K562 (cell line): ENCODE data around the gene RBMS1.

Experiments used
- CBFB ChIP-seq: sonication (generic); formaldehyde crosslinking; IDR thresholded peaks from 2 replicates; pipeline ENCODE4 v1.4.0; 2020; ENCODE audit warnings: mild to moderate bottlenecking, missing genetic modification reagents
- CTCFL ChIP-seq: IDR thresholded peaks from 2 replicates; pipeline ENCODE4 v1.6.1; 2011; ENCODE audit warnings: borderline replicate concordance, low read depth, mild to moderate bottlenecking, moderate library complexity, low read length; ENCODE audit not compliant: insufficient read depth, poor library complexity, severe bottlenecking
- ELF1 ChIP-seq: fragments of 200-800 bp; sonication (Bioruptor generic); IDR thresholded peaks from 2 replicates; pipeline ENCODE4 v1.6.1; 2016; ENCODE audit warnings: missing genetic modification characterization, missing compliant biosample characterization
- JUN ChIP-seq, 2 experiments: sonication (generic) in 1 of 2; formaldehyde crosslinking in 1 of 2; IDR thresholded peaks; 2 replicates each; pipeline versions ENCODE4 v1.6.1 to v1.8.0; 2012 to 2022; ENCODE audit warnings: borderline replicate concordance in 2 of 2, mild to moderate bottlenecking in 2 of 2, improper control_type of control experiment in 1 of 2, low read depth in 1 of 2, low read length in 1 of 2, missing genetic modification reagents in 1 of 2
- RFX5 ChIP-seq: IDR thresholded peaks from 2 replicates; pipeline ENCODE4 v1.6.1; 2011; ENCODE audit warnings: low read depth, mild to moderate bottlenecking, improper control_type of control experiment, low read length
- TOE1 ChIP-seq, 2 experiments: fragments of 450-650 bp in 1 of 2; sonication (generic) in 1 of 2; formaldehyde crosslinking in 1 of 2; IDR thresholded peaks; 2 replicates each; pipeline versions ENCODE4 v1.7.1 to v1.8.0; 2016 to 2022; ENCODE audit warnings: borderline replicate concordance in 2 of 2, mild to moderate bottlenecking in 2 of 2, antibody characterized with exemption in 1 of 2, inconsistent platforms in 1 of 2, low read depth in 1 of 2, missing genetic modification reagents in 1 of 2, moderate library complexity in 1 of 2
- WHSC1 ChIP-seq: IDR thresholded peaks from one replicate; pipeline ENCODE4 v1.6.1; 2012; ENCODE audit warnings: low read length, control low read depth, inconsistent platforms
- YY1 ChIP-seq, 3 experiments: IDR thresholded peaks; 2 replicates each; pipeline ENCODE4 v1.6.1; 2011; ENCODE audit warnings: low read length in 2 of 3, mild to moderate bottlenecking in 2 of 3, moderate library complexity in 2 of 3, borderline replicate concordance in 1 of 3, control low read depth in 1 of 3, low read depth in 1 of 3; ENCODE audit not compliant: insufficient read depth in 3 of 3, insufficient replicate concordance in 2 of 3, control insufficient read depth in 1 of 3, insufficient read length in 1 of 3; ENCODE audit errors: extremely low read depth in 1 of 3
- TF ChIP-seq, protein P1 (sequence below): sonication (generic); formaldehyde crosslinking; IDR thresholded peaks from 2 replicates; pipeline ENCODE4 v1.5.0; 2020; ENCODE audit warnings: missing genetic modification reagents

GRCh38 chr2:160245614-160246155, 247.9 kb downstream of the RBMS1 start:
- no peak for TF ChIP-seq TOE1 (IDR thresholded peaks at IDR 0.05; ENCODE audit: borderline replicate concordance)
- no peak for TF ChIP-seq TOE1 (CRISPR knock-in tag; IDR thresholded peaks at IDR 0.05; ENCODE audit: borderline replicate concordance, low read depth)
- TF ChIP-seq, protein P1, sequence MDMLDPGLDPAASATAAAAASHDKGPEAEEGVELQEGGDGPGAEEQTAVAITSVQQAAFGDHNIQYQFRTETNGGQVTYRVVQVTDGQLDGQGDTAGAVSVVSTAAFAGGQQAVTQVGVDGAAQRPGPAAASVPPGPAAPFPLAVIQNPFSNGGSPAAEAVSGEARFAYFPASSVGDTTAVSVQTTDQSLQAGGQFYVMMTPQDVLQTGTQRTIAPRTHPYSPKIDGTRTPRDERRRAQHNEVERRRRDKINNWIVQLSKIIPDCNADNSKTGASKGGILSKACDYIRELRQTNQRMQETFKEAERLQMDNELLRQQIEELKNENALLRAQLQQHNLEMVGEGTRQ (CRISPR knock-in tag): no peak
- no peak for TF ChIP-seq YY1 (IDR thresholded peaks at IDR 0.05; ENCODE audit: borderline replicate concordance in 1 of 3, control insufficient read depth in 1 of 3, extremely low read depth in 1 of 3, insufficient read depth in 3 of 3, insufficient read length in 1 of 3, insufficient replicate concordance in 2 of 3, low read depth in 1 of 3, low read length in 2 of 3)
- no peak for TF ChIP-seq WHSC1
- no peak for TF ChIP-seq CTCFL
- TF ChIP-seq JUN (IDR thresholded peaks at IDR 0.05; ENCODE audit: borderline replicate concordance, low read depth, low read length): no peak
- no peak for TF ChIP-seq JUN (CRISPR knock-in tag; IDR thresholded peaks at IDR 0.05; ENCODE audit: borderline replicate concordance)
- TF ChIP-seq ELF1 (tag): no peak
- TF ChIP-seq CBFB (CRISPR knock-in tag): no peak
- TF ChIP-seq RFX5: no peak
